Fibroblast of lung (primary cell): ENCODE results near the gene NLRC3.

Experiments
- EZH2 ChIP-seq: IDR thresholded peaks from 2 replicates; pipeline ENCODE4 v1.5.1; 2012; ENCODE audit warnings: low read length, control low read depth, mild to moderate bottlenecking; ENCODE audit errors: missing control alignments
- TF ChIP-seq, protein P1 (sequence below), 2 donors: IDR thresholded peaks in 1 of 2; conservative IDR thresholded peaks in 1 of 2; 1 replicate in 1 of 2; 2 replicates in 1 of 2; pipeline ENCODE4 v1.5.1; 2011 to 2012; ENCODE audit warnings: low read length in 2 of 2, control low read depth in 1 of 2, inconsistent platforms in 1 of 2, low read depth in 1 of 2, mild to moderate bottlenecking in 1 of 2

- TF ChIP-seq, protein P1, sequence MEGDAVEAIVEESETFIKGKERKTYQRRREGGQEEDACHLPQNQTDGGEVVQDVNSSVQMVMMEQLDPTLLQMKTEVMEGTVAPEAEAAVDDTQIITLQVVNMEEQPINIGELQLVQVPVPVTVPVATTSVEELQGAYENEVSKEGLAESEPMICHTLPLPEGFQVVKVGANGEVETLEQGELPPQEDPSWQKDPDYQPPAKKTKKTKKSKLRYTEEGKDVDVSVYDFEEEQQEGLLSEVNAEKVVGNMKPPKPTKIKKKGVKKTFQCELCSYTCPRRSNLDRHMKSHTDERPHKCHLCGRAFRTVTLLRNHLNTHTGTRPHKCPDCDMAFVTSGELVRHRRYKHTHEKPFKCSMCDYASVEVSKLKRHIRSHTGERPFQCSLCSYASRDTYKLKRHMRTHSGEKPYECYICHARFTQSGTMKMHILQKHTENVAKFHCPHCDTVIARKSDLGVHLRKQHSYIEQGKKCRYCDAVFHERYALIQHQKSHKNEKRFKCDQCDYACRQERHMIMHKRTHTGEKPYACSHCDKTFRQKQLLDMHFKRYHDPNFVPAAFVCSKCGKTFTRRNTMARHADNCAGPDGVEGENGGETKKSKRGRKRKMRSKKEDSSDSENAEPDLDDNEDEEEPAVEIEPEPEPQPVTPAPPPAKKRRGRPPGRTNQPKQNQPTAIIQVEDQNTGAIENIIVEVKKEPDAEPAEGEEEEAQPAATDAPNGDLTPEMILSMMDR (conservative IDR thresholded peaks at IDR 0.05 in 1 of 2, IDR thresholded peaks at IDR 0.05 in 1 of 2; ENCODE audit: low read depth in 1 of 2, low read length in 2 of 2): no peak
- TF ChIP-seq EZH2: no peak
Observed at GRCh38 chr16:3513892-3514583, 63.2 kb downstream of the NLRC3 start.
